Measurements from ENCODE around the gene AAK1. TPM values are rescaled to one million over a fixed set of nuclear protein-coding genes. Genes with fewer than 3 reads are reported as not detected.
"Not testable (repeated sequence)": the region's sequence is repeated elsewhere in the genome, so short reads cannot be mapped to it uniquely, and the experiment has no call there.

Gene AAK1
- total RNA-seq, 2 donors from 2014 or later: 44.6 to 60.0 TPM

DNA sequence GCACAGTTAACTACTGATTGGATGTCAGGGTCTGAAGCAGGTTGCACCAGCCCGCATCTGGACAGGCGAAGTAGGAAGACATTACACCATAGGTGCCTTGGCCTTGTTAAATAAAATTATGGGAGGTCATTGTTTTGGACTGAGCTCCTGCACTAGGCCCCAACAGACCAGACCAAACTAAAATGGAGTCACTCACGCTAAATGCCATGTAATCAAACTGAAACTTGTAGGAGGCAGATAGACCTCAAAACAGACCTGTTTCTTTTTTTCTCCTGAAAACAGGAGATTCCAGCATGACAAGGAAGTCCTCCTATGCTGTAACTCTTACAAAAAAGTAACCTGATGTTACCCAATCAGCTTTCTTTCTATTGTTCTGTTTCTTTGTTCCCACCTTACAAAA is 190.9 kb downstream of the AAK1 start:
- no peak for TF ChIP-seq POLR2A (IDR thresholded peaks at IDR 0.05)
- TF ChIP-seq, protein P1, sequence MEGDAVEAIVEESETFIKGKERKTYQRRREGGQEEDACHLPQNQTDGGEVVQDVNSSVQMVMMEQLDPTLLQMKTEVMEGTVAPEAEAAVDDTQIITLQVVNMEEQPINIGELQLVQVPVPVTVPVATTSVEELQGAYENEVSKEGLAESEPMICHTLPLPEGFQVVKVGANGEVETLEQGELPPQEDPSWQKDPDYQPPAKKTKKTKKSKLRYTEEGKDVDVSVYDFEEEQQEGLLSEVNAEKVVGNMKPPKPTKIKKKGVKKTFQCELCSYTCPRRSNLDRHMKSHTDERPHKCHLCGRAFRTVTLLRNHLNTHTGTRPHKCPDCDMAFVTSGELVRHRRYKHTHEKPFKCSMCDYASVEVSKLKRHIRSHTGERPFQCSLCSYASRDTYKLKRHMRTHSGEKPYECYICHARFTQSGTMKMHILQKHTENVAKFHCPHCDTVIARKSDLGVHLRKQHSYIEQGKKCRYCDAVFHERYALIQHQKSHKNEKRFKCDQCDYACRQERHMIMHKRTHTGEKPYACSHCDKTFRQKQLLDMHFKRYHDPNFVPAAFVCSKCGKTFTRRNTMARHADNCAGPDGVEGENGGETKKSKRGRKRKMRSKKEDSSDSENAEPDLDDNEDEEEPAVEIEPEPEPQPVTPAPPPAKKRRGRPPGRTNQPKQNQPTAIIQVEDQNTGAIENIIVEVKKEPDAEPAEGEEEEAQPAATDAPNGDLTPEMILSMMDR (IDR thresholded peaks at IDR 0.05): no peak
- ATAC-seq: no peak
- Histone ChIP-seq H3K4me3 (no peak overlapping the region), H3K27ac (no peak overlapping the region), H3K27me3 (no peaks in the 10 kb centered on the region), H3K4me1 (no peaks in the 10 kb centered on the region), H3K36me3 (replicated peaks in 1 of 2; ENCODE audit: insufficient read depth in 1 of 2, low read depth in 2 of 2) (no peaks in the 10 kb centered on the region), H3K9me3 (no peaks in the 10 kb centered on the region)
- 92 to 96% methylated on average over 3 of the region's 3 CpGs for WGBS, 2 donors
- intact Hi-C loops (cut with DNase I): no loop called here
- DNase-seq: no peak

DNA sequence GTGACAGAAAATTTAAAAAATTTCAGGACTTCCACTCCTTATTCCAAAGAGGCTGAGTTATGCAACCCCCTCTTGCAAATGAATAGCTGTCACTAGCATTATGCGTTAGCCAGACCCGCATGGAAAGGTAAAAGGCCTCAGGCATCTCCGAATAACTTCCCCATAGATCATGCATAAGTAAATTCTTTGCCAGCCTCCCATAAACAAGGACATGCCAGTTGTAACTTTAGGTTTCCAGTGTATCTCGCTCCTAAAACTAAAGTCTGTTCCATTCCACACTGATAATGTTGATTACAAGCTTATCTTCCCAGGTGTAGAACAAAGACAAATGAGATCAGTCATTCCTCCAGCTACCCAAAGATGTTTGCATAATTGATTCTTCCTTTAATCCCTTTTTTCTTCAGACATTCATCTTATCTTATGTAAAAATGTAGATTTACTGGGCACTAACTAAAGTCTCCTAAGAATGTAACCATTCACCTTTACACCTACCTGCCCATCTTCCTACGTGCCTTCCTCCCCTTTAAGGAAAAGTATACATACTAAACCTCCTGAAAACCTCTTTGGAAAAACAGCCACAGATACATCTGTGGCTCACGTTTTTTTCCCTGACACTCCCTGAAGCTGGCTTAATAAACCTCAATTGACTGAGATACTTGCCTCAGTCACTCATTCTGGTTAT is 192.7 kb downstream of the AAK1 start:
- intact Hi-C loops (cut with DNase I): no loop called here
- Histone ChIP-seq H3K27me3 (no peaks in the 10 kb centered on the region), H3K4me1 (no peaks in the 10 kb centered on the region), H3K36me3 (replicated peaks in 1 of 2; ENCODE audit: insufficient read depth in 1 of 2, low read depth in 2 of 2) (no peaks in the 10 kb centered on the region), H3K4me3 (no peak overlapping the region), H3K9me3 (no peaks in the 10 kb centered on the region), H3K27ac (no peak overlapping the region)
- 74% methylated on average over 6 of the region's 6 CpGs for WGBS, 2 donors
- no peak for DNase-seq
- no peak for TF ChIP-seq POLR2A (IDR thresholded peaks at IDR 0.05)
- TF ChIP-seq, protein P1 (IDR thresholded peaks at IDR 0.05): no peak
- no peak for ATAC-seq

DNA sequence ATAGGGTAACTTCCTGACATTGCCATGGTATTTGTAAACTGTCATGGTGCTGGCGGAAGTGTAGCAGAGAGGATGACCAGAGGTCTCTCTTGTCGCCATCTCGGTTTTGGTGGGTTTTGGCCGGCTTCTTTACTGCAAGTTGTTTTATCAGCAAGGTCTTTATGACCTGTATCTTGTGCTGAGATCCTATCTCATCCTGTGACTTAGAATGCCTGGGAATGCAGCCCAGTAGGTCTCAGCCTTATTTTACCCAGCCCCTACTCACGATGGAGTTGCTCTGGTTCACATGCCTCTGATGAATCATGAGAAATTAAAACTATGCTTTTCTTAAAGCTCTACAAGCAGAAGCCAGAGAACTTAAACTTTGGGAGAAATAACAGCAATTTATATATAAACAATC is 193.6 kb downstream of the AAK1 start:
- 89 to 93% methylated on average over 5 of the region's 5 CpGs for WGBS, 2 donors
- ATAC-seq: no peak
- H3K4me1 ChIP-seq: no peaks in the 10 kb centered on the region
- TF ChIP-seq POLR2A (IDR thresholded peaks at IDR 0.05): no peak
- TF ChIP-seq, protein P1 (IDR thresholded peaks at IDR 0.05): no peak
- H3K36me3 ChIP-seq (replicated peaks in 1 of 2; ENCODE audit: insufficient read depth in 1 of 2, low read depth in 2 of 2): no peaks in the 10 kb centered on the region
- H3K27ac ChIP-seq: no peak overlapping the region
- no peak overlapping the region for H3K4me3 ChIP-seq
- intact Hi-C loops (cut with DNase I): no loop called here
- H3K27me3 ChIP-seq: no peaks in the 10 kb centered on the region
- no peaks in the 10 kb centered on the region for H3K9me3 ChIP-seq
- DNase-seq: no peak

DNA sequence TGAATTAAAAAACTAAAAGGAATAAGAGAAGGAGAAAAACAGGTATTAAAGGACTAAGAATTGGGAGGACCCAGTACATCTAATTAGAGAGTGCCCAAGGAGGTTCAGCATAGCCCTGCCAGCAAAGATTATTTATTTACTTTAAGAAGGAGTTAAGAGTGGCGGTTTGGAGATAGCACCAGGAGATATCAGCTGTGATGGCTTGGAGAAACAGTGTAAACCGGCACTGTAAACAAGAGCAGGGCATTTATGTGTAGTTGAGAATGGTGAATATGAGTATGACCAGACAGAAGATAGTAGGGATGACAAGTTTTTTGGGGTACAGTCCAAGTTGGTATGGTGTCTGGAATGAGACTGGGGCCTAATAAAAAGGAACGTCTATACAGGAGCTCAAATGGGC is 199.9 kb downstream of the AAK1 start:
- DNase-seq; ATAC-seq; H3K9me3 ChIP-seq; intact Hi-C loops (cut with DNase I); H3K4me3 ChIP-seq; H3K27me3 ChIP-seq; H3K36me3 ChIP-seq (replicated peaks in 1 of 2; ENCODE audit: insufficient read depth in 1 of 2, low read depth in 2 of 2); H3K27ac ChIP-seq; H3K4me1 ChIP-seq: not testable (repeated sequence)
- 56 to 63% methylated on average over 3 of the region's 3 CpGs for WGBS, 2 donors

DNA sequence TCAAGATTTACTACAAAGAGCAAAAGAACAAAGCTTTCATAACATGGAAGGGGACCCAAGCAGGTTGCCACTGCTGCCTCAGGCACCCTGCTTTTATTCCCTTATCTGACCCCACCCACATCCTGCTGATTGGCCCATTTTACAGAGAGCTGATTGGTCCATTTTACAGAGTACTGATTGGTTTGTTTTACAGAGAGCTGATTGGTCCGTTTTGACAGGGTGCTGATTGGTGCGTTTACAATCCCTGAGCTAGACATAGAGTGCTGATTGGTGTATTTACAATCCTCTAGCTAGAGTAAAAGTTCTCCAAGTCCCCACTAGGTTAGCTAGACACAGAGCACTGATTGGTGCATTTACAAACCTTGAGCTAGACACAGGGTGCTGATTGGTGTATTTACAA is 204.0 kb downstream of the AAK1 start:
- H3K27me3 ChIP-seq; H3K9me3 ChIP-seq; H3K36me3 ChIP-seq (replicated peaks in 1 of 2; ENCODE audit: insufficient read depth in 1 of 2, low read depth in 2 of 2); H3K27ac ChIP-seq; intact Hi-C loops (cut with DNase I); ATAC-seq; DNase-seq; H3K4me3 ChIP-seq: not testable (repeated sequence)
- WGBS, 2 donors: 91 to 96% methylated on average over 2 of the region's 2 CpGs
- H3K4me1 ChIP-seq: peaks cover 24% of the 10 kb centered on the region

DNA sequence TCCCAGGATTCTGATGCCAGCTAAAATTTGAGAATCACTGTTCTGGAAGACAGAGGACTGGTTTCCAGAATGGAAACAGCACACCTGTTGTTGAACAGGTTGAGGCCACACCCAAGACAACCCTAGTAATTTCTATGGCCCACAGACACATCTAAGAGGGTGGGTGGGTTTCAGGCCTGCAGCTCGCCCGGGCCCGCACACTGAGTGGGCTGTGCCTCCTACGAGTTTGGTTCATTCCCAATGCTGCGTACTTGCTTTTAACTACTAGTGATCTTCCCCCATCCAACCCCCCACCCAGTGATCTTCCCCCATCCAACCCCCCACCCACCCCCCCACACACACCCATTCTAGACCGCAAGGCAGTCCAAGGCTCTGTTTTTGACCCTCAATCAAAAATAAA is 205.0 kb downstream of the AAK1 start:
- intact Hi-C loops (cut with DNase I): no loop called here
- H3K27ac ChIP-seq: peak overlapping the region in 2 of 4 donors; percentile 92 to 94

More for the DNA sequence above, 205.0 kb downstream of the AAK1 start:
- DNase-seq (no peak), ATAC-seq (no peak)
- TF ChIP-seq POLR2A (IDR thresholded peaks at IDR 0.05): no peak
- TF ChIP-seq, protein P1 (IDR thresholded peaks at IDR 0.05): no peak
- WGBS, 2 donors: 95% methylated on average over 6 of the region's 6 CpGs
- Histone ChIP-seq H3K36me3 (replicated peaks in 1 of 2; ENCODE audit: insufficient read depth in 1 of 2, low read depth in 2 of 2) (no peaks in the 10 kb centered on the region), H3K4me3 (no peak overlapping the region), H3K4me1 (peaks cover 24% of the 10 kb centered on the region), H3K27me3 (no peaks in the 10 kb centered on the region), H3K9me3 (no peaks in the 10 kb centered on the region)

All from body of pancreas (tissue), 4 donors.